DLD1 (cell line): ENCODE measurements around the gene CACNG7.

Source experiments
- in situ Hi-C: cut with HindIII; loops from 2 replicates; pipeline ENCODE4 v1.10.0; 2017; ENCODE audit warnings: low sequenced_read_pairs

The CACNG7 gene

GRCh38 chr19:53945441-53945840, 36.4 kb downstream of the CACNG7 start:
- in situ Hi-C loops = loop anchor here (25.0 kb wide), 1 partner anchor 92 kb away; no protein-coding TSS in a partner anchor

- in situ Hi-C loops = loop anchor here (25.0 kb wide), 1 partner anchor 91 kb away; no protein-coding TSS in a partner anchor
Measured at GRCh38 chr19:53945998-53946397, 36.9 kb downstream of the CACNG7 start.

DNA sequence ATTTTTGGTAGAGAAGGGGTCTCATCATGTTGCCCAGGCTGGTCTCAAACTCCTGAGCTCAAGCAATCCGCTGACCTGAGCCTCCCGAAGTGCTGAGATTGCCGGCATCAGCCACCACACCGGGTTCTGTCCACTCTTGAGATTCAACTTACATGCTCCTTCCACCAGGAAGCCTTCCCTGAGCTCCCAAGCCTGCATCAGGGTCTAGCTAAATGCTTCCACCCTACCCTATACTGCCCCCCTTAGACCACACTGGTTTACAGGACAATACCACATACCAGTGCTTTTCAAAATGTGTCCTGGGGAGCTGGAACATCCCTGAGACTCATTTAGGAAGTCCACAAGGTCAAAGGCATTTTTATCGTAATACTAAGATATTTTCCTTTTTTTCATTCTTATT, 38.5 kb downstream of the CACNG7 start:
- in situ Hi-C loops = loop anchor here (25.0 kb wide), 1 partner anchor 90 kb away; no protein-coding TSS in a partner anchor

- in situ Hi-C loops = loop anchor here (25.0 kb wide), 1 partner anchor 89 kb away; no protein-coding TSS in a partner anchor
Measured at GRCh38 chr19:53948611-53949010, 39.5 kb downstream of the CACNG7 start.

DNA sequence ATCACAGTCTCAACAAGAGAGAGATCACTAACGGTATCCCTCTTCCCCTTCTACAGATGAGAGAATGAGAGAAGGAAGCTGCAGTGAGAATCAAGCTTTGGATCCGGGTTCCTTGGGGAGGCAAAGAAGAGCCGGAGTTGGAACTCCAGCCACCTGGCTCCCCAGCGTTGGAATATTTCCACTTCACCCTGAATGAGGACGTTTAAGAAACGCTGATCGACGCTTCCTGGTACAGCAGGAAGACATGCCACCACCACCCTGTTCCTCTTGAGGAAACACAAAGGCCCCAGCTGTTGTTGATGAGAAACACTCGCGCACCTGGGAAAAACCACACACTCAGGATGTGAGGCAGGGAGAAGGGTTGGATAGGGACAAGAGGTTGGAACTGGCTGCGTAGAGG, 42.4 kb downstream of the CACNG7 start:
- in situ Hi-C loops = no loop called here

DNA sequence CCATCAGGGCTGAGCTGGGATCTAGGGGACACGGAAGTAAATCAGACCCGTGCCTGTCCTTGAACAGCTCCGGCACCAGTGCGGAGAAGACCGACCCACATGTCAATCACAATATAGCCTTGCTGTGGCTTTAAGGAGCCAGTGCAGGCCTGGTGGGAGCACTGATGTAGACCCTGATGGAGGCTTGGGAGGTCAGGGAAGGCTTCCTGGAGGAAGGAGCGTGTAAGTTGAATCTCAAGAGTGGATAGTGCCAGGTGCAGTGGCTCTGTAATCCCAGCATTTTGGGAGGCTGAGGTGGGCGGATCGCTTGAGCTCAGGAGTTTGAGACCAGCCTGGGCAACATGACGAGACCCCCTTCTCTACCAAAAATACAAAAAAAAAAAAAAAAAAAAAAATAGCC, 42.9 kb downstream of the CACNG7 start:
- in situ Hi-C loops = no loop called here

- in situ Hi-C loops = no loop called here
Measured at GRCh38 chr19:53953383-53953782, 44.3 kb downstream of the CACNG7 start.

DNA sequence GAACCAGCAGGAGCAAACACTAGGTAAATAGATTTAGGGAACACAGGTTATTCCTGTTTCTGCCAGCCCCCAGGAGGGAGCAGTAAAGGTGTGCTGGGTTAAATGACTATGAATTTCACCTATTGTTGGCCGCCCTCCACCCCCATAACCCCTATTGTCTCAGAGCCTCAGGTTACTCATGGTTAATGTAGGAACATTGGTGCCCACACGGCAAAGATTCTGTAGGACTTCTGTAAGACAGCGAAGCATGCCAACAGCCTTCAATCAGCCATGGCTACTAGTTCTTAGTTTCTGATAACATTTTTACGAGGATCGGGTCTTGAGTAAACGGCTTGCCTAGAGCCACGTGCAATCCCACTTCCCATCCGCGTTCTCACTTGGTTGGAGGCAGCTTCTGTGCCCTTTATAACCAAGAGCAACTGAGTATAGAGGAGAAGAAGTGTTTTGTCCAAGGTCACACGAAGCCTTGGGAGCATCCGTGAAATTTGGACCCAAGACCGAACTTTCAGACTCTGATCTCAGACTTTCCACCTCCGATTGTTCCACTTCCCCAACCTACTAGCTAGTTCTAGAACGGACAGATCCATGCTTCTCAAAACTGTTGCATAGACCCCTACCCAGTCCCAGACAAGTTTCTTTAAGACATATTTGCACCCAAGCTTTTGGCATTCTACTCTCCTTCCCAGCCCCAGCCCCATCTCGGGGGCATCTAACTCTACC, 48.5 kb downstream of the CACNG7 start:
- in situ Hi-C loops = no loop called here

- in situ Hi-C loops = no loop called here
Measured at GRCh38 chr19:53958168-53958571, 49.1 kb downstream of the CACNG7 start.

DNA sequence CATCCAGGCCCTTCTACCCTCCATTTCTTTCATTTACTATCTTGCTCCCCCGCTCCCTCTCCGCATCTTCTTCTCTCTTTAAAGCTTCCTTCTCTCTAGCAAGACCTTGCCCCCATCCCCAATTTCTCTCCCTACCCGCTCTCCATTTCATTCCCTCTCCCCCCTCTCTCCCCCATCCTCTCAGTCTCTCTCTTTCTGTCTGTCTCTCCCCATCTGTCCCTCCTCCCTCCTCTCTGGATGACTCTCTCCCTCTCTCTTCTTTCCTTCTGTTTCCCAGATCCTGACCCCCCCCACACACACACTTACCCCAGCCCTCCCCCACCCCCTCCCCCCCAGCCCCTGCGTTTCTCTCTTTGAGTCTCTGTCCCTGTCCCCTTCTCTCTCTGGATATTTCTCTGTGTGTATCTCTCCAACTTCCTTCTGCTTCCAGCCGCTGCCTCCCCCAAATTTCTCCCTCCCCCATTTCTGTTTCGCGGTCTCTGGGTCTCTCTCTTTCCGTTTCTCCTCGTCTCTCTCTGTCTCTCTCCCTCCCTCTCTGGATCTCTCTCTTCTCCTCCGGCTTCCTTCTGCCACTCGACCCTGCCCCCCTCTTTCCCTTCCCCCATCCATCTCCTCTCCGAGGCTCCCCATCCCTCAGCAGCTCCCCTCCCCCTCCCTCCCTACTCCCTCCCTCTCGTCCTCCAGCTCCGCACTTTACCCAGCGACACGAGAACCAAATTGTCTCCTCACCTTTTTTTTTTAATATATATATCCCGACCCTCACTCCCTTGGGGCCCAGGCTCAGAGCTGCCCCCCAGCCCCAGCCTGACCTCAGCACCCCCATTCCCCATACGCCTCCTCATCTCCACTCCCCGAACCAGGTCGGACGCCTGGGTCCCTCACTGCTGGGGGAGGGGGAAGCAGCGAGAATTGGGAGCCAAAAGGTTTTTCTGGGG, 50.0 kb downstream of the CACNG7 start:
- in situ Hi-C loops = no loop called here

GRCh38 chr19:53960187-53960586, 51.1 kb downstream of the CACNG7 start:
- in situ Hi-C loops = no loop called here

- in situ Hi-C loops = no loop called here
Measured at GRCh38 chr19:53960886-53961285, 51.8 kb downstream of the CACNG7 start.

- in situ Hi-C loops = no loop called here
Measured at GRCh38 chr19:53961523-53962356, 52.7 kb downstream of the CACNG7 start.

- in situ Hi-C loops = no loop called here
Measured at GRCh38 chr19:53962887-53963431, 53.9 kb downstream of the CACNG7 start, which contains the start of gene CACNG8. CACNG8 (plus strand) TSS chr19:53962937.

DNA sequence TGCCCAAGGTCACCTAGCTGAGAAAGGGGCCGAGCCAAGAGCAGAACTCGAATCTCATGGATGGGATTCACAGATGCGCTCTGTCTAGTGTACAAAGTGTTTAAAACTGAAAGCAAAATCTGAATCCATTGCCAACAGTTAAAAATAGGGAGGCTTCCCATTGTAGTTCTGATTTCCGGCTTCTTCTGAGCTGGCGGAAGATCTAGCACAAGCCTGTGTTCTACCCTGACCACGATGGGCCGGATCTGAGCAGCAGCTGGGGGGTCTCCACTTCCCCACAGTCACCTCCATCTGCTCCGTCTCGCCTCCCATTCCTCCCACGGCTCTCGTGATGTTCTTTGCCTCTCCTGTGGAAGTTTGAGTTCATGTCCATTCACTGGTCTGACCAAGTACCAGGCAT, 56.0 kb downstream of the CACNG7 start:
- in situ Hi-C loops = no loop called here

DNA sequence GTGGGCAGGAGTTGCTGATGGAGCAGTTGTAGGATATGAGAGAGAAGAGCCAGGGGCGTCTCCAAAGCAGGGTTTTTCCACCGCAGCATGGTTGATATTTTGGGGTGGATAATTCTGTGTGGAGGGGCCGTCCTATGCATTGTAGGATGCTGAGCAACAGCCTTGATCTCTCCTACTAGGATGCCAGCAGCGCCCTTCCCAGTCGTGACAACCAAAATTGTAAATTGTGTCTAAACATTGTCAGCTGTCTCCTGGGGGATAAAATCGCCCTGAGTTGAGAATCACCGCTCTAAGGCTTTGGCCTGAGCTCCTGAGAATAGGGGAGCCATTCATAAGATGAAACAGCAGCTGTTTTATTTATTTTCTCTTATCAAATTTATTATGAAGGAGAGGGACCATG, 57.9 kb downstream of the CACNG7 start:
- in situ Hi-C loops = no loop called here

DNA sequence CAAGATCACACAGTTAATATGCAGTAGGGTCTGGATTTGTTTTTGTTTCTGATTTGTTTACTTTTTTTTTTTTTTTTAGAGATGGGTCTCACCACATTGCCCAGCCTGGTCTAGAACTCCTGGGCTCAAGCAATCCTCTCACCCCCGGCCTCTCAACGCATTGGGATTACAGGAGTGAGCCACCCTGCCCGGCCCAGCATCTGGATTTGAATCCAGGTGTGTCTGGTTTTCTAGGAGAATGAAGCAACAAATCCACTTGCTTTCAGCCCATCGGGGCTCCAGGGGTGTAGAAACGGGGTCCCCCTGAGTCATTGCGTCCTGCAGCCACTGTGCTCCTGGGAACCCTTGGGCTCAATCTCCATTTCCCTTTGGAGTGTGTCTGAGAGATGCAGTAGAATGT, 60.3 kb downstream of the CACNG7 start:
- in situ Hi-C loops = no loop called here

GRCh38 chr19:53971673-53972072, 62.6 kb downstream of the CACNG7 start:
- in situ Hi-C loops = no loop called here

- in situ Hi-C loops = no loop called here
Measured at GRCh38 chr19:53977429-53977990, 68.4 kb downstream of the CACNG7 start.
